Thymus (tissue), 11 donors: ENCODE results near the gene LRIT2. TPM values are rescaled to one million over a fixed set of nuclear protein-coding genes. Genes with fewer than 3 reads are reported as not detected.
A peak's percentile ranks its signal among the peaks of the same experiment; 100 is the strongest.

ENCODE experiments used
- DNase-seq, 9 donors: peaks; one replicate each; pipeline ENCODE4 v3.0.0-alpha.2; 2013; ENCODE audit warnings: low spot score in 9 of 9, low read depth in 6 of 9, missing footprints in 1 of 9
- H3K27ac ChIP-seq, 2 donors: one replicate each; pipeline ENCODE4 v1.5.1; 2013; ENCODE audit warnings: control low read depth in 1 of 2, low read depth in 1 of 2, low read length in 1 of 2, mild to moderate bottlenecking in 1 of 2, moderate library complexity in 1 of 2
- H3K27me3 ChIP-seq, 2 donors: one replicate each; pipeline ENCODE4 v1.5.1; 2013; ENCODE audit warnings: low read length in 1 of 2; ENCODE audit not compliant: control insufficient read depth in 2 of 2, insufficient read depth in 1 of 2
- H3K36me3 ChIP-seq, 2 donors: one replicate each; pipeline ENCODE4 v1.5.1; 2013; ENCODE audit warnings: low read length in 1 of 2, mild to moderate bottlenecking in 1 of 2, moderate library complexity in 1 of 2; ENCODE audit not compliant: control insufficient read depth in 2 of 2, insufficient read depth in 2 of 2
- H3K4me1 ChIP-seq, 2 donors: one replicate each; pipeline ENCODE4 v1.5.1; 2013; ENCODE audit warnings: low read length in 2 of 2; ENCODE audit not compliant: control insufficient read depth in 2 of 2, insufficient read depth in 2 of 2
- H3K4me3 ChIP-seq, 2 donors: one replicate each; pipeline ENCODE4 v1.5.1; 2013; ENCODE audit warnings: low read length in 2 of 2, control low read depth in 1 of 2, mild to moderate bottlenecking in 1 of 2
- H3K9me3 ChIP-seq, 2 donors: one replicate each; pipeline ENCODE4 v1.5.1; 2013; ENCODE audit warnings: low read length in 1 of 2, mild to moderate bottlenecking in 1 of 2; ENCODE audit not compliant: control insufficient read depth in 2 of 2, insufficient read depth in 1 of 2
- WGBS: extraction: QIAGEN DNeasy Blood & Tissue Kit; methylation state at CpG from one replicate; pipeline ENCODE4 v1.1.7; 2013; 5-methylcytosine and 5-hydroxymethylcytosine counted together
- polyA plus RNA-seq: library from polyadenylated mRNA; stranded (reverse); fragments of 200-250 nt; gene quantifications from one replicate; pipeline ENCODE4 v1.2.3, GENCODE V29; 2013
- total RNA-seq: library from RNA; stranded (reverse); fragments of 120-200 nt; gene quantifications from one replicate; pipeline ENCODE4 v1.2.4, GENCODE V29; 2013
- donor health status: healthy.

Gene LRIT2
- total and polyA plus RNA-seq, 2 donors, result not detected

DNA sequence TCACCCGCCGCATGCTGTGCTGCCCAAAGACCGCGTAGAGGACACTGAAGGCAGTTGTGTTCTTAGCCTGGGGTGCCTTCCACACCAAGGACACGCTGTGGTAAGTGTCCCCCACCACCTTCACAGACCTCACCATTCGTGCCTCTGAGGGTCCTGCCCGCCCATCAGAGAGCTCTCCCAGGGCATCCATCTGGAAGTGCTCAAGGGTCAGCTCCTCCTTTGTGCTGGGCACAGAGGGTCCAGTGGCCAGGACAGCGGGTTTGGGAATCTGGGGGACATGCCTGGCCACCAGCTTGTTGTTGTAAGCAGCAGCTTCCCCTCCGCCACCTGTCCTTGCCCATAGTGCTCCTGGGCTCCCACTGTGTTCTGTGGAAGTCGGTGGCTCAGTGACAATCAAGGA is 7.0 kb upstream of the LRIT2 start:
- H3K4me3 ChIP-seq, result no peak overlapping the region
- H3K27ac ChIP-seq, result no peak overlapping the region
- no peaks in the 10 kb centered on the region for H3K4me1 ChIP-seq
- no peaks in the 10 kb centered on the region for H3K9me3 ChIP-seq
- no peak for DNase-seq
- H3K36me3 ChIP-seq, result no peaks in the 10 kb centered on the region
- peaks cover 2 to 6% of the 10 kb centered on the region in 2 donors for H3K27me3 ChIP-seq
- 89% methylated on average over 10 of the region's 10 CpGs for WGBS

DNA sequence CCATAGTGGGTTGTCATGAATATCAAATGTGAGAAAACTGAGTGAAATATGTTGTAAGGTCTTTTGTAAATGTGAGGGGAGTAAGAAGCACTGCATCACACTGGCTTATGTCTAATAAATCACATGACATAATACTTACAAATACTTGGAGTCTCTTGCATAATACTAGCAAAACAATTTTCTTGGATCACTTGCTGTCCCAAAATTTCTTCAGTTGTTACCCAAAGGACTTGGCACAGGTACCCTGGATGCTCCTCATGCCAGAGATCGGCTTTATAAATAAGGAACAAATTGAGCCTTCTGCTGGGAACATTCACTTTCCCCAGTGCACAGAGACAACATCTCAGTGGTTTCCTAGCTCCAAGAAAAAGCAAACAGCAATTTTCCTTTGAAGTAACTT is 5.0 kb upstream of the LRIT2 start:
- no peak for DNase-seq
- 98% methylated on average over 1 of the region's 1 CpG for whole genome bisulfite sequencing
- no peak overlapping the region for H3K27ac ChIP-seq
- H3K4me1 ChIP-seq, result no peaks in the 10 kb centered on the region
- H3K4me3 ChIP-seq, result no peak overlapping the region
- H3K27me3 ChIP-seq, result no peaks in the 10 kb centered on the region
- H3K36me3 ChIP-seq, result no peaks in the 10 kb centered on the region
- no peaks in the 10 kb centered on the region for H3K9me3 ChIP-seq

DNA sequence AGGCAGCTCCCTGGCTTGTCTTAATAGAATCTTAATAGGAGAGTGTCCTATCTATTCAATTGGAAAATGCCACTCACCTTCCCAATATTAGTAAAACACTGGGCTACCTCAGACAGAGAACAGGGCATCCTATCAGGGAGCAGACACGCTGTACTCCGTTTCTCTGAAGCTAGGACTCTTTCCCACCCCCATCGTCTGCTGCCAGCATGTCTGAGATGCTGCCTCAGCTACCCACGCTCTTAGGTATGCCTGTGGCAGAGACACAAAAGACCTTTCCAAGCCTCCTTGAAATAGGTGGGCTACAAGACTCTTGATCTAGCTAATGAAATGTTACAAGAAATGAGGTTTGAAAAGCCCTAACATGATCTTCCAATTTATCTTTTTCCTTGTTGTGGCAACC is 2.5 kb upstream of the LRIT2 start:
- no peaks in the 10 kb centered on the region for H3K9me3 ChIP-seq
- H3K27me3 ChIP-seq, result peaks cover 0 to 2% of the 10 kb centered on the region in 2 donors
- no peak overlapping the region for H3K27ac ChIP-seq
- no peaks in the 10 kb centered on the region for H3K4me1 ChIP-seq
- no peaks in the 10 kb centered on the region for H3K36me3 ChIP-seq
- H3K4me3 ChIP-seq, result no peak overlapping the region
- DNase-seq, result no peak
- WGBS, result 78% methylated on average over 4 of the region's 4 CpGs

DNA sequence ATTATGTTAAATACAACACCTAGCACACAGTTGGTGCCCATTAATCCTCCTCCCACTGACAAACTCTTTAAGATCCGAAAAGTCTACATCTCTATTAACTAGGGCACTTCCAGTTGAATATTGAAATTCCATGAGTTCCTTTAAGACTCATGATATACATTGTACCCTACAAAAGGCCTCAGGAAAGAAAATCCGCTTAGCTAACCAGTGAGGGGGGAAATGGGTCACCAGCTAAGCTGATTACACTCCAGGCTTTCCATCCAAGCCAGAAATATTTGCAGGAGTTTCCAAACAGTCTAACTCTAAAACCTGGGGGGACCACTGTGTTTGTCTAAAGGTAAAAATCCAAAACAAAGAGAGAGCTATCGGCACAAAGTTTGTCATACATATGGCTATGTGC is 1.3 kb upstream of the LRIT2 start:
- H3K9me3 ChIP-seq, result no peaks in the 10 kb centered on the region
- no peaks in the 10 kb centered on the region for H3K36me3 ChIP-seq
- peaks cover 0 to 2% of the 10 kb centered on the region in 2 donors for H3K27me3 ChIP-seq
- no peaks in the 10 kb centered on the region for H3K4me1 ChIP-seq
- no peak overlapping the region for H3K27ac ChIP-seq
- H3K4me3 ChIP-seq, result no peak overlapping the region
- WGBS, result 89% methylated on average over 3 of the region's 3 CpGs
- DNase-seq, result no peak

DNA sequence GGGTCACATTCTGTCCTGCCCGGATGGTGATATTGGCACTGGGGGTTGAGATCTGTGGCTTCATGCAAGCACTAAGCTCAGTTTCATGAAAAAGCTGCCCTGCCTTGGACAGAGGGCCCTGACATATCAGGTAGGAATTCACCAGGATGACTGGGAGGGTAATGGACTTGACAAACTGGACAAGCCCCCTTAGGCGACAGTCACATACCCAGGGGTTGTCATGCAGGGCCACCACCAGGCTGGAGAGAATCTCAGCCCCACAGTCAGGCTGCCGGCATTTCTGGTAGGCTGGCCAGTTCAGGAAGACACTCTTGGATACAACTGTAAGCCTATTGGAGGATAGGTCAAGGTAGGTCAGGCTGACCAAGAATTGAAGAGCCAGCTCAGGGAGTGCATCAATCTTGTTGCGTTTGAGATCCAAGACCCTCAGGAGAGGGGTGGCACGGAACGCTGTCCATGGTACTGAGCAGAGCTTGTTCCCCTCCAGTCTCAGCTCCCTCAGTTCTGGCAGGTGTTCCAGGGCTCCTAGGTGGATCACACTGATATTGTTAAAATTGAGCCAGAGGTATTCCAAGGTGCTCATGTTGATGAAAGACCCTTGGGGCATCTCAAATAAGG is 824 bp downstream of the LRIT2 start:
- WGBS, result 60% methylated on average over 6 of the region's 6 CpGs
- peaks cover 0 to 2% of the 10 kb centered on the region in 2 donors for H3K27me3 ChIP-seq
- no peaks in the 10 kb centered on the region for H3K36me3 ChIP-seq
- DNase-seq, result peak in 7 of 9 donors; percentile 6 to 43 (median 14)
- no peak overlapping the region for H3K27ac ChIP-seq
- no peak overlapping the region for H3K4me3 ChIP-seq
- H3K4me1 ChIP-seq, result no peaks in the 10 kb centered on the region
- H3K9me3 ChIP-seq, result no peaks in the 10 kb centered on the region

DNA sequence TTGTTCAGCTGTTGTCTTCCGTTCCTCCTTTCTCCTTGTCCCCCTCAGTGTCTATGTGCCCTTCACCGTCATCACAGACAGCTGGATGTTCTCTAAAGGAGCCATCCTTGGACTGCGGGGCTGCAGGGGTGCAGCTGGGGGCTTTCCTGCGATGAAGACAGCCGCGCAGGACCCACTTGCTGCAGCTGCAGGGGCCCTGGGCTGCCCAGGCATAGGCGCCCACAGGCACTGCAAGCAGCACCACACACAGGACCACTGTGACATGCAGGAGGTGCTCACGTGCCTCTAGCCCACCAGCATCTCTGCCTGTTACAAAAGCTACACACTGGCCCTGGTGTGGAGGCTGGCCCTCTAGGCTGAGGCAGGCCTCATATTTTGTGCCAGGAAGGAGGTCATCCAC is 3.4 kb downstream of the LRIT2 start:
- Histone ChIP-seq H3K9me3 (no peaks in the 10 kb centered on the region), H3K27me3 (peaks cover 0 to 2% of the 10 kb centered on the region in 2 donors), H3K36me3 (no peaks in the 10 kb centered on the region), H3K27ac (no peak overlapping the region), H3K4me1 (no peaks in the 10 kb centered on the region), H3K4me3 (no peak overlapping the region)
- 86% methylated on average over 8 of the region's 8 CpGs for WGBS
- no peak for DNase-seq

DNA sequence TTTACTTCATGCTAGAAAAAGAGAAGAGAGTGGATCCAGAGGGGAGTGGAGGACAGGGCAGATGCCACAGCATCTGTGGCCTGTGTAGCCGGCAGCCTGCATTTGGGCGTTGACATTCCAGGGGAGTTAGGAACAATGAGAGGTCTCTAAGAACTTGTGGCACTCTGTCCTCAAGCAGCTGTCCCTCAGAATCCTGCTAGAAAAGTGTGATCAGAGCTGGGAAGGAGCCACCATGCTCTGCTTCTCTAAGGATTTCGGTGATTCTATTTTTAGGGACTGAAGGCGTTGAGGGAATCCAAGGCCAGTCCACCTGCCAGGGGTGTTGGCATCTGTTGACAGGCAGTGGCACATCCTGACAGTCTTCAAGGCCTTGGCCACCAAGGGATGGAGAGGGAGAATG is 7.6 kb downstream of the LRIT2 start:
- no peak for DNase-seq
- Histone ChIP-seq H3K9me3 (no peaks in the 10 kb centered on the region), H3K36me3 (no peaks in the 10 kb centered on the region), H3K4me1 (no peaks in the 10 kb centered on the region), H3K4me3 (no peak overlapping the region), H3K27me3 (peaks cover 0 to 4% of the 10 kb centered on the region in 2 donors), H3K27ac (no peak overlapping the region)
- WGBS, result 96% methylated on average over 4 of the region's 4 CpGs

DNA sequence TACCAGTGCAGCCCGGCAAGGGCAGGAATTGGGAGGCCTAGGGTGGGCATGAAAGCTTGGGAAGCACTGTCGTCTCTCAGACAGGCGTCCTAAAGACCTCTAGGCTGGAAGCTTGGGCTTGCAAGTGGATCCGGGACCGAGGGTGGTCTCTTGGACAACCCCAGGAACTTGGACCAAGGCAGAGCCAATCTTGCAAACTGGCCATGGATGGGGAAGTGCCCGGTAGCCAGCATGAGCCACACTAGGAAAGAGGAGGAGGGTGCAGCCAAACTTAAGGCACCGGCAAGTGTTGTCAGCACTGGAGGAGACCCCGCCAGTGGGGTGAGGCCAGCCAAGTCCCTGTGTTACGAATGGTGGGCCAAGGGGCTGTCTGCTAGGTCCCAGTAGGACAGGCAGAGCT is 8.5 kb downstream of the LRIT2 start:
- H3K4me1 ChIP-seq, result no peaks in the 10 kb centered on the region
- H3K4me3 ChIP-seq, result no peak overlapping the region
- no peaks in the 10 kb centered on the region for H3K9me3 ChIP-seq
- 95% methylated on average over 9 of the region's 9 CpGs for WGBS
- H3K27me3 ChIP-seq, result peaks cover 0 to 4% of the 10 kb centered on the region in 2 donors
- H3K27ac ChIP-seq, result no peak overlapping the region
- no peak for DNase-seq
- H3K36me3 ChIP-seq, result no peaks in the 10 kb centered on the region

DNA sequence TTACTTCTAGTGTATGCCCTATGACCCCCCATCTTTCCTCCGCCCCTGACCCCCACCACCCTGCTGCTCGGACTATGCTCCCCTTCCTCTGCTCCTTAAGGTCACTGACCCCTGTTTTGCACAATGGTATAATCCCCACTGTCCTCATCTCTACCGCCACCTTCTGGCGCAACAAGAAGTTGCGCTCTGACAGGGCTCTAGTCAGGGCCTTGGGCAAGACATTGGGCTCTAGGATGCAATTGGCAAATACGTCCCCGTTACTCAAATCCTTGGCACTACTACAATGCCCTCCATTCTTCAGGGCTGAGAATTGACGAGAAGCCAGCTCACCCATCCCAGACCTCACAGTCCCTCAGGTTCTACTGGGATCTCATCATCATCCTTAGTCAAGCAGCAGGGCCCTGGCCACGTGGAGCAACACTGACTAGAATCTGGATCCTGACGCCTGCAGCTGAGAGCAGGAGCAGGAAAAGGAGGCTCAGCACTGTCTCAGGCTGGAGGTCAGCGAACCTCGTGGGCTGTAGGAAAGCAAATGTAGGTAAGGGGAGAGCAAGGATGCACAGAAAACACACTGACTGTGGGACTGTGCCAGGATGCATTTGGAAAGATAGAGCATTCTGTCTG is 10.6 kb downstream of the LRIT2 start:
- Histone ChIP-seq H3K27ac (no peak overlapping the region), H3K9me3 (no peaks in the 10 kb centered on the region), H3K4me1 (no peaks in the 10 kb centered on the region), H3K27me3 (peaks cover 0 to 6% of the 10 kb centered on the region in 2 donors), H3K4me3 (no peak overlapping the region), H3K36me3 (no peaks in the 10 kb centered on the region)
- DNase-seq, result peak in 2 of 9 donors; percentile 39 to 52
- WGBS, result 56% methylated on average over 12 of the region's 12 CpGs
